OCI-LY3 (cell line): Measurements from ENCODE around the gene SFXN5.

Experiments
- H2AFZ ChIP-seq: fragments of 200-600, 300-600 bp; shearing (Covaris generic); 2 replicates; pipeline ENCODE4 v1.6.0; 2014; ENCODE audit warnings: antibody characterized with exemption, low read depth, low read length
- H3K27ac ChIP-seq: fragments of 200-600, 300-600 bp; sonication (generic); 2 replicates; pipeline ENCODE4 v1.5.1; 2014; ENCODE audit warnings: mild to moderate bottlenecking, low read length, moderate library complexity, mixed read lengths
- H3K27me3 ChIP-seq: fragments of 200-600, 300-600 bp; sonication (generic); 2 replicates; pipeline ENCODE4 v1.6.1; 2014; ENCODE audit warnings: low read depth, low read length, mixed read lengths
- H3K36me3 ChIP-seq: fragments of 200-600, 300-600 bp; sonication (generic); replicated peaks from 2 replicates; pipeline ENCODE3; 2014; ENCODE audit warnings: low read depth, low read length, mixed read lengths
- H3K4me1 ChIP-seq: fragments of 300-600, 200-600 bp; sonication (generic); 2 replicates; pipeline ENCODE4 v1.6.1; 2014; ENCODE audit warnings: low read length, mixed read lengths
- H3K4me2 ChIP-seq: fragments of 200-600, 300-600 bp; sonication (generic); 2 replicates; pipeline ENCODE4 v1.6.1; 2014; ENCODE audit warnings: low read length, mixed read lengths
- H3K4me3 ChIP-seq: fragments of 300-600, 200-600 bp; sonication (generic); 2 replicates; pipeline ENCODE4 v1.5.1; 2014; ENCODE audit warnings: antibody characterized with exemption, mild to moderate bottlenecking, low read length, moderate library complexity
- H3K79me2 ChIP-seq: fragments of 300-600, 200-600 bp; shearing (Covaris generic); 2 replicates; pipeline ENCODE4 v1.6.1; 2014; ENCODE audit warnings: mild to moderate bottlenecking, low read length, mixed read lengths
- H3K9ac ChIP-seq: fragments of 300-600, 200-600 bp; shearing (Covaris generic); 2 replicates; pipeline ENCODE4 v1.6.0; 2014; ENCODE audit warnings: mild to moderate bottlenecking, low read length, moderate library complexity
- H3K9me3 ChIP-seq: fragments of 200-600, 300-600 bp; shearing (Covaris generic); 2 replicates; pipeline ENCODE4 v1.6.1; 2014; ENCODE audit warnings: low read length, mixed read lengths; ENCODE audit not compliant: insufficient read depth
- H4K20me1 ChIP-seq: fragments of 200-600, 300-600 bp; sonication (generic); 2 replicates; pipeline ENCODE4 v1.6.1; 2016; ENCODE audit warnings: low read length, mixed read lengths; ENCODE audit not compliant: insufficient read depth
- CTCF ChIP-seq: fragments of 200-600, 300-600 bp; sonication (generic); IDR thresholded peaks from 2 replicates; pipeline ENCODE4 v1.5.1; 2014; ENCODE audit warnings: antibody characterized with exemption, low read length, low read depth
- EZH2phosphoT487 ChIP-seq: fragments of 200-600 bp; shearing (Covaris generic); IDR thresholded peaks from 2 replicates; pipeline ENCODE4 v1.6.1; 2018; ENCODE audit warnings: antibody characterized with exemption, mixed run types, low read depth

SFXN5 gene

GRCh38 chr2:73033142-73033765 lies 38.3 kb downstream of the SFXN5 start:
- Histone ChIP-seq H3K9ac (no peak overlapping the region), H3K4me1 (peaks cover 5% of the 10 kb centered on the region; the same call in 1 of the 2 replicates), H3K27ac (no peak overlapping the region), H2AFZ (no peak overlapping the region), H4K20me1 (no peaks in the 10 kb centered on the region), H3K9me3 (no peaks in the 10 kb centered on the region), H3K79me2 (no peaks in the 10 kb centered on the region), H3K36me3 (no peaks in the 10 kb centered on the region), H3K27me3 (no peaks in the 10 kb centered on the region), H3K4me3 (no peak overlapping the region), H3K4me2 (no peak overlapping the region)
- TF ChIP-seq CTCF (no peak), EZH2phosphoT487 (no peak)

GRCh38 chr2:73032702-73033097 lies 38.8 kb downstream of the SFXN5 start:
- no peaks in the 10 kb centered on the region for H3K79me2 ChIP-seq
- H3K9me3 ChIP-seq = no peaks in the 10 kb centered on the region
- peaks cover 5% of the 10 kb centered on the region; the same call in 1 of the 2 replicates for H3K4me1 ChIP-seq
- H3K36me3 ChIP-seq = no peaks in the 10 kb centered on the region
- no peaks in the 10 kb centered on the region for H3K27me3 ChIP-seq
- H2AFZ ChIP-seq = no peak overlapping the region
- H3K4me2 ChIP-seq = no peak overlapping the region
- H3K27ac ChIP-seq = no peak overlapping the region
- H3K4me3 ChIP-seq = no peak overlapping the region
- no peaks in the 10 kb centered on the region for H4K20me1 ChIP-seq
- no peak for TF ChIP-seq CTCF
- no peak for TF ChIP-seq EZH2phosphoT487
- no peak overlapping the region for H3K9ac ChIP-seq

GRCh38 chr2:73031725-73032701 lies 39.5 kb downstream of the SFXN5 start:
- H3K79me2 ChIP-seq = no peaks in the 10 kb centered on the region
- TF ChIP-seq CTCF (no peak), EZH2phosphoT487 (no peak)

GRCh38 chr2:73031095-73031678 lies 40.3 kb downstream of the SFXN5 start:
- Histone ChIP-seq H3K27ac (no peak overlapping the region), H3K4me1 (peaks cover 5% of the 10 kb centered on the region; the same call in 1 of the 2 replicates), H2AFZ (no peak overlapping the region), H3K9ac (no peak overlapping the region), H3K36me3 (no peaks in the 10 kb centered on the region), H3K79me2 (no peaks in the 10 kb centered on the region), H4K20me1 (no peaks in the 10 kb centered on the region), H3K4me2 (no peak overlapping the region), H3K9me3 (no peaks in the 10 kb centered on the region), H3K27me3 (no peaks in the 10 kb centered on the region), H3K4me3 (no peak overlapping the region)
- no peak for TF ChIP-seq CTCF

More at GRCh38 chr2:73031725-73032701, 39.5 kb downstream of the SFXN5 start:
- Histone ChIP-seq H3K4me2 (no peak overlapping the region), H3K9me3 (no peaks in the 10 kb centered on the region), H4K20me1 (no peaks in the 10 kb centered on the region), H3K27me3 (no peaks in the 10 kb centered on the region), H3K4me3 (no peak overlapping the region), H3K36me3 (no peaks in the 10 kb centered on the region), H3K4me1 (peaks cover 5% of the 10 kb centered on the region; the same call in 1 of the 2 replicates), H3K9ac (no peak overlapping the region), H2AFZ (no peak overlapping the region), H3K27ac (no peak overlapping the region)
